ENCODE measurements around the gene RAX2. TPM values are rescaled to one million over a fixed set of nuclear protein-coding genes. Genes with fewer than 3 reads are reported as not detected.
A peak's percentile ranks its signal among the peaks of the same experiment; 100 is the strongest.

RAX2 gene
- total RNA-seq, 1 donor from 2014 or later, result not detected

- no peak for TF ChIP-seq CTCF (conservative IDR thresholded peaks at IDR 0.05; ENCODE audit: low read depth, low read length)
These were observed 50.7 kb downstream of the RAX2 start for GRCh38 chr19:3721131-3721886.

GRCh38 chr19:3720349-3720917 is 51.6 kb downstream of the RAX2 start:
- DNase-seq (ENCODE audit: low read depth), result no peak
- TF ChIP-seq CTCF (conservative IDR thresholded peaks at IDR 0.05; ENCODE audit: low read depth, low read length), result no peak
- H3K4me3 ChIP-seq (ENCODE audit: low read depth, low read length), result no peak overlapping the region

More at GRCh38 chr19:3721131-3721886, 50.7 kb downstream of the RAX2 start:
- H3K4me3 ChIP-seq (ENCODE audit: low read depth, low read length), result peak overlapping the region; percentile 48
- DNase-seq (ENCODE audit: low read depth), result no peak

GRCh38 chr19:3719868-3720267 is 52.2 kb downstream of the RAX2 start:
- no peak for DNase-seq (ENCODE audit: low read depth)
- no peak overlapping the region for H3K4me3 ChIP-seq (ENCODE audit: low read depth, low read length)
- no peak for TF ChIP-seq CTCF (conservative IDR thresholded peaks at IDR 0.05; ENCODE audit: low read depth, low read length)

Other genes with a start within 250 kb of the RAX2 start
- gene TEKTIP1, start 233.1 kb downstream of the RAX2 start, total RNA-seq, result not detected in 2 replicates
- gene MFSD12, start 214.6 kb downstream of the RAX2 start, total RNA-seq, result 238 and 260 TPM in 2 replicates
- gene HMG20B, start 199.3 kb downstream of the RAX2 start, total RNA-seq, result 125 and 135 TPM in 2 replicates
- gene GIPC3, start 186.8 kb downstream of the RAX2 start, total RNA-seq, result not detected in 2 replicates
- 0.17 and 0.51 TPM in 2 replicates for gene TBXA2R, start 165.4 kb downstream of the RAX2 start, total RNA-seq
- 35.0 and 38.9 TPM in 2 replicates for gene CACTIN, start 145.4 kb downstream of the RAX2 start, total RNA-seq
- 11.7 and 20.4 TPM in 2 replicates for gene PIP5K1C, start 71.8 kb downstream of the RAX2 start, total RNA-seq
- 1.9 and 3.8 TPM in 2 replicates for gene TJP3, start 63.8 kb downstream of the RAX2 start, total RNA-seq
- 24.6 and 25.8 TPM in 2 replicates for gene APBA3, start 10.5 kb downstream of the RAX2 start, total RNA-seq
- 102 and 105 TPM in 2 replicates for gene MRPL54, start 9.5 kb downstream of the RAX2 start, total RNA-seq
- 0.29 TPM in 1 of 2 replicates, not detected in the other for gene MATK, start 14.2 kb upstream of the RAX2 start, total RNA-seq
- not detected in 2 replicates for gene ZFR2, start 96.8 kb upstream of the RAX2 start, total RNA-seq
- not detected in 2 replicates for gene ATCAY, start 108.5 kb upstream of the RAX2 start, total RNA-seq
- not detected in 2 replicates for gene NMRK2, start 160.8 kb upstream of the RAX2 start, total RNA-seq
- gene DAPK3, start 198.9 kb upstream of the RAX2 start, total RNA-seq, result 112 and 124 TPM in 2 replicates
- gene EEF2, start 213.2 kb upstream of the RAX2 start, total RNA-seq, result 1,327 and 1,998 TPM in 2 replicates
- 26.7 and 31.5 TPM in 2 replicates for gene PIAS4, start 235.5 kb upstream of the RAX2 start, total RNA-seq

All from epithelial cell of proximal tubule (primary cell).